ENCODE measurements around the gene KRTAP5-5. TPM values are rescaled to one million over a fixed set of nuclear protein-coding genes. Genes with fewer than 3 reads are reported as not detected.

Gene KRTAP5-5
- total RNA-seq, 1 donor from 2014 or later = not detected

DNA sequence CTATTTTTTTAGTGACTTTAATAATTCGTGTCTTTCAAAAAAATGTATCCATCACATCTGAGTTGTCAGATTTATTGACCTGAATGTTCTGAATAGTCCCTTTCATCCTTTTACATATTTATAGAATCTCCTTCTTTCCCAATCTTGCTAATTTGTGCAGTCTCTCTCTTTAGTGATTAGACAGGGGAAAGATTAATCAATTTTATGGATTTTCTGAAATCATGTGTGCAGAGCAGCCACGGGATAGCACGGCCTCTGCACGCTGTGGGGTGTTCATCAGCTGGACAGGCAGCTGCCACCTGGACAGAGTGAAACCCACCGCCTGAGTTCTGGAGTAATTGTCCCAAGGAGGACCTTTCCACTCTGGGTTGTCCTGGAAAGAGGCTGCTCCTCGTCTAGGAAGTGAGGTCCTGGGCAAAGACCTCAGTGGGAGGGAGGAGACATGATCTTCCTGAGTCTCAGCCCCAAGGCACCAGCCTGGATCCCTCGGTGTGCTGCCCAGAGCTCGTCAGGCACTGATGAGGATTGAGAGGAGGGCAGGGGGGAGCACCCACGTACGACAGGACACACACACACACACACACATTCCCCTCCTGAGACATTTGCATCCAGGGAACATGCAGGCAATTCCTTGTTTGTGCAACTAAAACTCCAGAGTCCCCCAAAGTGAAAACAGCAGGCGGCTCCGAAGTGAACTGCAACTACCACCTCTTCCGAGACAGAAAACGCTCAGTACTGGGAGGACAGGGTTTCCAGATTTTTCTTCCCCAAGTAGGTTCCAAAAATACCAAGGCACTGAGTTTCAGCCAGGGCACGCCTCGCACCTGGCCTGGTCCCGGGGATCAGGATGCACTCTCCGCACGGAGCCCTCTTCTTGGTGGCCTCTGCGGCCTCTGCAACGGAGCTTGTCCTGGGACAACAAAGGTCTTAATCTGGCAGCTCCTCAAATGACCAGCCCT lies 44.9 kb downstream of the KRTAP5-5 start:
- DNase-seq (ENCODE audit: low spot score) = no peak
- H3K4me3 Mint-ChIP-seq (ENCODE audit: unreplicated experiment) = no peak overlapping the region
- H3K27me3 Mint-ChIP-seq (ENCODE audit: low read depth) = peaks cover 58% of the 10 kb centered on the region
- no peaks in the 10 kb centered on the region for H3K36me3 Mint-ChIP-seq (ENCODE audit: low read depth)
- no peaks in the 10 kb centered on the region for H3K4me1 Mint-ChIP-seq (ENCODE audit: low read depth)
- no peak overlapping the region for H3K27ac Mint-ChIP-seq (ENCODE audit: unreplicated experiment)
- no peaks in the 10 kb centered on the region for H3K9me3 Mint-ChIP-seq (ENCODE audit: low read depth)
- TF ChIP-seq, protein P1, sequence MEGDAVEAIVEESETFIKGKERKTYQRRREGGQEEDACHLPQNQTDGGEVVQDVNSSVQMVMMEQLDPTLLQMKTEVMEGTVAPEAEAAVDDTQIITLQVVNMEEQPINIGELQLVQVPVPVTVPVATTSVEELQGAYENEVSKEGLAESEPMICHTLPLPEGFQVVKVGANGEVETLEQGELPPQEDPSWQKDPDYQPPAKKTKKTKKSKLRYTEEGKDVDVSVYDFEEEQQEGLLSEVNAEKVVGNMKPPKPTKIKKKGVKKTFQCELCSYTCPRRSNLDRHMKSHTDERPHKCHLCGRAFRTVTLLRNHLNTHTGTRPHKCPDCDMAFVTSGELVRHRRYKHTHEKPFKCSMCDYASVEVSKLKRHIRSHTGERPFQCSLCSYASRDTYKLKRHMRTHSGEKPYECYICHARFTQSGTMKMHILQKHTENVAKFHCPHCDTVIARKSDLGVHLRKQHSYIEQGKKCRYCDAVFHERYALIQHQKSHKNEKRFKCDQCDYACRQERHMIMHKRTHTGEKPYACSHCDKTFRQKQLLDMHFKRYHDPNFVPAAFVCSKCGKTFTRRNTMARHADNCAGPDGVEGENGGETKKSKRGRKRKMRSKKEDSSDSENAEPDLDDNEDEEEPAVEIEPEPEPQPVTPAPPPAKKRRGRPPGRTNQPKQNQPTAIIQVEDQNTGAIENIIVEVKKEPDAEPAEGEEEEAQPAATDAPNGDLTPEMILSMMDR (IDR thresholded peaks at IDR 0.05) = no peak

DNA sequence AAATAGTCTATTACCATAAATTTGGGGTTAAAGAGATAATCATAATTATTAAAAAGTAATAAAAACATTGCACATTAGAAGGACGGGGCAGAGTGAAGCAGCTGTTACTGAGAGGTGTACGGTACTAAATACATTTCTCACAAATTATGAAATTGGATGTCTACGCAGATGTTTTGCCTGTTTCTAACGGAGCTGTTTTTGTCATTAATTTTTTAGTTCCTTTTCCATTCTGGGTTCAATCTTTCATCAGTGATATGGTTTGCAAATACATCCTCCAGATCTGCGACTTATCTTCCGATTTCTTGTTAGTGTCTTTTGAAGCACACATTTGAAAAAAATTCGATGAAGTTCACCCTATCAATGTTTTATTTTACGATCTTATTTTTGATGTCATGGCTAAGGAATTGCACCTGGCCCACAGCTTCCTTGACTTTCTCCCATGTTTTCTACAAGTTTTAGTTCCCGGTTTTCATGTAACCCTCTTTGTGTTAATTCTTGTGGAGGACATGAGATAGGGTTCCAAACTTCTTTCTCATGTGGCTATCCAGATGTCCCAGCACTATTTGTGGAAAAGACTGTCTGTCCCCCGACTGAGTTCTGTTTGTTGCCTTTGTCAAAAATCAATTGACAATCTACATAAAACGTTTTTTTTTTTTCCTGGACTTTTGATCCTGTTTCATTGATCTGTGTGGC lies 46.1 kb downstream of the KRTAP5-5 start:
- Mint-ChIP-seq H3K4me3 (ENCODE audit: unreplicated experiment) (no peak overlapping the region), H3K4me1 (ENCODE audit: low read depth) (no peaks in the 10 kb centered on the region), H3K36me3 (ENCODE audit: low read depth) (no peaks in the 10 kb centered on the region), H3K27ac (ENCODE audit: unreplicated experiment) (no peak overlapping the region), H3K9me3 (ENCODE audit: low read depth) (no peaks in the 10 kb centered on the region), H3K27me3 (ENCODE audit: low read depth) (peaks cover 54% of the 10 kb centered on the region)
- TF ChIP-seq, protein P1 (IDR thresholded peaks at IDR 0.05) = no peak
- no peak for DNase-seq (ENCODE audit: low spot score)

- no peak for DNase-seq (ENCODE audit: low spot score)
- H3K36me3 Mint-ChIP-seq (ENCODE audit: low read depth) = no peaks in the 10 kb centered on the region
- no peaks in the 10 kb centered on the region for H3K9me3 Mint-ChIP-seq (ENCODE audit: low read depth)
- no peak overlapping the region for H3K27ac Mint-ChIP-seq (ENCODE audit: unreplicated experiment)
- no peaks in the 10 kb centered on the region for H3K4me1 Mint-ChIP-seq (ENCODE audit: low read depth)
- TF ChIP-seq, protein P1 (IDR thresholded peaks at IDR 0.05) = no peak
- H3K27me3 Mint-ChIP-seq (ENCODE audit: low read depth) = peaks cover 50% of the 10 kb centered on the region
- H3K4me3 Mint-ChIP-seq (ENCODE audit: unreplicated experiment) = no peak overlapping the region
These were observed 46.7 kb downstream of the KRTAP5-5 start for GRCh38 chr11:1676229-1676740.

DNA sequence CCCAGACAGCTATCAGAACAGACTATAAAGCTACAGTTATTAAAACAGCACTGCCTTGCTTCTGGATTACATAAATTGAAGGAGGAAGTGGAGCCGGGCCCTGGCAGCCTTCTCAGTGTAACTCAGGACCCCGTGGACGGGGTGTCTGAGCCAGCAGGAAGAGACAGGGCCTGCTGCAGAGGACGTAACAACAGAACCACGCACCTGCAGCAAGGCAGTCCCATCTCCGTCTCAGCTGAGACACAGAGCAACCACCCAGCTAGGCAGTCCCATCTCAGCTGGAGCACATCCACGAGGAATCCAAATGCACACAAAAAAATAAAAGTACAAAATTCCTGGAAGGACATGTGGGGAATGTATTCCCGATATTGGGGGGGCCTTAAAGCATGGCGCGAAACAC lies 50.3 kb downstream of the KRTAP5-5 start:
- no peak for DNase-seq (ENCODE audit: low spot score)
- no peaks in the 10 kb centered on the region for H3K9me3 Mint-ChIP-seq (ENCODE audit: low read depth)
- TF ChIP-seq, protein P1 (IDR thresholded peaks at IDR 0.05) = no peak
- H3K27me3 Mint-ChIP-seq (ENCODE audit: low read depth) = peaks cover 22% of the 10 kb centered on the region
- no peak overlapping the region for H3K4me3 Mint-ChIP-seq (ENCODE audit: unreplicated experiment)
- H3K4me1 Mint-ChIP-seq (ENCODE audit: low read depth) = no peaks in the 10 kb centered on the region
- H3K27ac Mint-ChIP-seq (ENCODE audit: unreplicated experiment) = no peak overlapping the region
- H3K36me3 Mint-ChIP-seq (ENCODE audit: low read depth) = no peaks in the 10 kb centered on the region

Other genes with a start within 250 kb of the KRTAP5-5 start
- gene BRSK2, start 239.8 kb upstream of the KRTAP5-5 start, total RNA-seq = 1.8 to 6.9 TPM (median 6.0 TPM) in 3 replicates
- gene MOB2, start 143.0 kb upstream of the KRTAP5-5 start, total RNA-seq = 24.9 to 28.0 TPM (median 26.9 TPM) in 3 replicates
- 6.9 to 12.6 TPM (median 12.1 TPM) in 3 replicates for gene DUSP8, start 57.5 kb upstream of the KRTAP5-5 start, total RNA-seq
- gene KRTAP5-1, start 44.5 kb upstream of the KRTAP5-5 start, total RNA-seq = not detected in 3 replicates
- gene KRTAP5-2, start 31.5 kb upstream of the KRTAP5-5 start, total RNA-seq = not detected in 3 replicates
- not detected in 3 replicates for gene KRTAP5-3, start 21.3 kb upstream of the KRTAP5-5 start, total RNA-seq
- gene KRTAP5-4, start 7.6 kb upstream of the KRTAP5-5 start, total RNA-seq = not detected in 3 replicates
- not detected in 3 replicates for gene KRTAP5-6, start 67.4 kb downstream of the KRTAP5-5 start, total RNA-seq
- 39.8 to 159 TPM (median 41.2 TPM) in 3 replicates for gene IFITM10, start 120.8 kb downstream of the KRTAP5-5 start, total RNA-seq
- 935 to 3,230 TPM (median 949 TPM) in 3 replicates for gene CTSD, start 134.2 kb downstream of the KRTAP5-5 start, total RNA-seq
- 7.1 to 20.4 TPM (median 7.3 TPM) in 3 replicates for gene SYT8, start 205.2 kb downstream of the KRTAP5-5 start, total RNA-seq
- gene TNNI2, start 209.2 kb downstream of the KRTAP5-5 start, total RNA-seq = 1.3 to 3.2 TPM (median 1.4 TPM) in 3 replicates
- 7.2 to 27.5 TPM (median 7.4 TPM) in 3 replicates for gene LSP1, start 223.3 kb downstream of the KRTAP5-5 start, total RNA-seq

All from chondrocyte (in vitro differentiated cells).